Right lobe of liver (tissue), 4 donors: Measurements from ENCODE around the gene DDX28.

Experiments used
- POLR2A ChIP-seq: fragments of 450-650 bp; IDR thresholded peaks from one replicate; pipeline ENCODE4 v1.6.1; 2017; ENCODE audit warnings: antibody characterized with exemption, mild to moderate bottlenecking
- TF ChIP-seq, protein P1 (sequence below), 4 donors: fragments of 200-600 bp in 3 of 4; fragments of 450-650 bp in 1 of 4; IDR thresholded peaks; one replicate each; pipeline versions ENCODE4 v1.5.1 to v1.8.0; 2016 to 2022; ENCODE audit warnings: antibody characterized with exemption in 4 of 4, mild to moderate bottlenecking in 2 of 4
- donor health status: DM: no; HTN: no; CAD: no.
- donor health status: DM: no; HTN: no; CAD: no.
- donor health status: DM: no; HTN: yes; CAD: no.

GRCh38 chr16:68068926-68069325, 45.9 kb upstream of the DDX28 start:
- TF ChIP-seq POLR2A: no peak
- TF ChIP-seq, protein P1, sequence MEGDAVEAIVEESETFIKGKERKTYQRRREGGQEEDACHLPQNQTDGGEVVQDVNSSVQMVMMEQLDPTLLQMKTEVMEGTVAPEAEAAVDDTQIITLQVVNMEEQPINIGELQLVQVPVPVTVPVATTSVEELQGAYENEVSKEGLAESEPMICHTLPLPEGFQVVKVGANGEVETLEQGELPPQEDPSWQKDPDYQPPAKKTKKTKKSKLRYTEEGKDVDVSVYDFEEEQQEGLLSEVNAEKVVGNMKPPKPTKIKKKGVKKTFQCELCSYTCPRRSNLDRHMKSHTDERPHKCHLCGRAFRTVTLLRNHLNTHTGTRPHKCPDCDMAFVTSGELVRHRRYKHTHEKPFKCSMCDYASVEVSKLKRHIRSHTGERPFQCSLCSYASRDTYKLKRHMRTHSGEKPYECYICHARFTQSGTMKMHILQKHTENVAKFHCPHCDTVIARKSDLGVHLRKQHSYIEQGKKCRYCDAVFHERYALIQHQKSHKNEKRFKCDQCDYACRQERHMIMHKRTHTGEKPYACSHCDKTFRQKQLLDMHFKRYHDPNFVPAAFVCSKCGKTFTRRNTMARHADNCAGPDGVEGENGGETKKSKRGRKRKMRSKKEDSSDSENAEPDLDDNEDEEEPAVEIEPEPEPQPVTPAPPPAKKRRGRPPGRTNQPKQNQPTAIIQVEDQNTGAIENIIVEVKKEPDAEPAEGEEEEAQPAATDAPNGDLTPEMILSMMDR (IDR thresholded peaks at IDR 0.05): no peak
